Vagina (tissue), 2 donors: ENCODE data around the gene MAPK12. TPM values are rescaled to one million over a fixed set of nuclear protein-coding genes. Genes with fewer than 3 reads are reported as not detected.

Experiments used
- DNase-seq, 2 donors: peaks; one replicate each; pipeline ENCODE4 v3.0.0-alpha.2; 2017; ENCODE audit errors: extremely low spot score in 2 of 2
- H3K27ac ChIP-seq: fragments of 200-600 bp; sonication (generic); one replicate; pipeline ENCODE4 v1.5.1; 2019
- H3K27me3 ChIP-seq: fragments of 200-600 bp; sonication (generic); one replicate; pipeline ENCODE4 v1.5.1; 2019
- H3K36me3 ChIP-seq, 2 donors: fragments of 200-600 bp; sonication (generic); one replicate each; pipeline ENCODE4 v1.5.1; 2017 to 2019
- H3K4me1 ChIP-seq: fragments of 200-600 bp; sonication (generic); one replicate; pipeline ENCODE4 v1.5.1; 2019
- H3K4me3 ChIP-seq, 2 donors: fragments of 200-600 bp; sonication (generic); 1 replicate in 1 of 2; 2 replicates in 1 of 2; pipeline ENCODE4 v1.5.1; 2016 to 2019
- H3K9me3 ChIP-seq: fragments of 200-600 bp; sonication (generic); one replicate; pipeline ENCODE4 v1.5.1; 2019
- CTCF ChIP-seq, 3 experiments: fragments of 450-650 bp in 2 of 3; fragments of 200-600 bp in 1 of 3; sonication (generic) in 1 of 3; IDR thresholded peaks; one replicate each; pipeline ENCODE4 v1.5.1; 2017 to 2019; ENCODE audit warnings: antibody characterized with exemption in 3 of 3, mild to moderate bottlenecking in 2 of 3, moderate library complexity in 2 of 3
- POLR2A ChIP-seq, 2 donors: fragments of 450-650 bp; IDR thresholded peaks; one replicate each; pipeline ENCODE4 v1.6.1; 2017; ENCODE audit warnings: antibody characterized with exemption in 2 of 2, mild to moderate bottlenecking in 2 of 2, moderate library complexity in 2 of 2
- POLR2AphosphoS5 ChIP-seq, 2 donors: sonication (generic); formaldehyde crosslinking; IDR thresholded peaks; one replicate each; pipeline ENCODE4 v1.9.0; 2017; ENCODE audit warnings: antibody characterized with exemption in 2 of 2, mild to moderate bottlenecking in 2 of 2, low read depth in 1 of 2; ENCODE audit not compliant: insufficient read depth in 1 of 2
- intact Hi-C: fragments of 100-400 bp; cut with DNase I; formaldehyde crosslinking; loops from one replicate; pipeline ENCODE4 v1.15.1; 2023
- total RNA-seq: library from RNA; depleted of rRNA; stranded (reverse); fragments of >200 nt; gene quantifications from one replicate; pipeline ENCODE4 v1.2.3, GENCODE V29; 2016

MAPK12 gene
- total RNA-seq, 1 donor from 2014 or later = 15.0 TPM

GRCh38 chr22:50220603-50221409 is 40.7 kb downstream of the MAPK12 start:
- Histone ChIP-seq H3K9me3 (no peaks in the 10 kb centered on the region), H3K4me3 (no peak overlapping the region), H3K4me1 (no peaks in the 10 kb centered on the region), H3K36me3 (peaks cover 0 to 85% of the 10 kb centered on the region in 2 donors), H3K27me3 (no peaks in the 10 kb centered on the region), H3K27ac (no peak overlapping the region)
- intact Hi-C loops = no loop called here
- DNase-seq = no peak
- TF ChIP-seq POLR2AphosphoS5 (IDR thresholded peaks at IDR 0.05; ENCODE audit: insufficient read depth in 1 of 2, low read depth in 1 of 2) = no peak
- TF ChIP-seq POLR2A (IDR thresholded peaks at IDR 0.05) = no peak
- no peak for TF ChIP-seq CTCF (IDR thresholded peaks at IDR 0.05)

GRCh38 chr22:50219800-50220602 is 41.5 kb downstream of the MAPK12 start:
- Histone ChIP-seq H3K4me3 (no peak overlapping the region), H3K9me3 (no peaks in the 10 kb centered on the region), H3K36me3 (peaks cover 0 to 85% of the 10 kb centered on the region in 2 donors), H3K27ac (no peak overlapping the region), H3K27me3 (no peaks in the 10 kb centered on the region), H3K4me1 (no peaks in the 10 kb centered on the region)
- DNase-seq = no peak
- TF ChIP-seq POLR2A (IDR thresholded peaks at IDR 0.05) (no peak), CTCF (IDR thresholded peaks at IDR 0.05) (no peak)
- intact Hi-C loops = no loop called here

GRCh38 chr22:50218996-50219727 is 42.3 kb downstream of the MAPK12 start:
- Histone ChIP-seq H3K27me3 (no peaks in the 10 kb centered on the region), H3K4me1 (no peaks in the 10 kb centered on the region), H3K4me3 (no peak overlapping the region), H3K9me3 (no peaks in the 10 kb centered on the region), H3K27ac (no peak overlapping the region), H3K36me3 (peaks cover 0 to 84% of the 10 kb centered on the region in 2 donors)
- intact Hi-C loops = no loop called here
- peak; percentile 31 to 33 for TF ChIP-seq POLR2AphosphoS5 (IDR thresholded peaks at IDR 0.05; ENCODE audit: insufficient read depth in 1 of 2, low read depth in 1 of 2)
- TF ChIP-seq POLR2A (IDR thresholded peaks at IDR 0.05) = no peak
- no peak for TF ChIP-seq CTCF (IDR thresholded peaks at IDR 0.05)
- DNase-seq = no peak

GRCh38 chr22:50218153-50218995 is 43.1 kb downstream of the MAPK12 start:
- Histone ChIP-seq H3K9me3 (no peaks in the 10 kb centered on the region), H3K27ac (no peak overlapping the region), H3K4me1 (no peaks in the 10 kb centered on the region), H3K36me3 (peaks cover 0 to 81% of the 10 kb centered on the region in 2 donors), H3K27me3 (no peaks in the 10 kb centered on the region), H3K4me3 (no peak overlapping the region)
- TF ChIP-seq POLR2AphosphoS5 (IDR thresholded peaks at IDR 0.05; ENCODE audit: insufficient read depth in 1 of 2, low read depth in 1 of 2) = no peak
- TF ChIP-seq CTCF (IDR thresholded peaks at IDR 0.05) = no peak
- no peak for TF ChIP-seq POLR2A (IDR thresholded peaks at IDR 0.05)
- intact Hi-C loops = no loop called here
- no peak for DNase-seq
